Esophagus muscularis mucosa (tissue), 4 donors: ENCODE measurements around the gene ZNF862. TPM values are rescaled to one million over a fixed set of nuclear protein-coding genes. Genes with fewer than 3 reads are reported as not detected.

Experiments
- DNase-seq: peaks from one replicate; pipeline ENCODE4 v3.0.0-alpha.2; 2017; ENCODE audit errors: extremely low spot score
- H3K27ac ChIP-seq, 4 donors: fragments of 200-600 bp; sonication (generic); replicated peaks in 1 of 4; 1 replicate in 3 of 4; 2 replicates in 1 of 4; pipeline ENCODE4 v1.5.1; 2016 to 2019; ENCODE audit warnings: mild to moderate bottlenecking in 1 of 4
- H3K27me3 ChIP-seq, 4 donors: fragments of 200-600 bp; sonication (generic); one replicate each; pipeline versions ENCODE4 v1.5.1 to v1.6.0; 2016 to 2019
- H3K36me3 ChIP-seq, 4 donors: fragments of 200-600 bp; sonication (generic); one replicate each; pipeline ENCODE4 v1.5.1; 2016 to 2019
- H3K4me1 ChIP-seq, 4 donors: fragments of 200-600 bp; sonication (generic); one replicate each; pipeline ENCODE4 v1.5.1; 2016 to 2019
- H3K4me3 ChIP-seq, 4 donors: fragments of 200-600 bp; sonication (generic); 1 replicate in 2 of 4; 2 replicates in 2 of 4; pipeline ENCODE4 v1.5.1; 2016 to 2019; ENCODE audit warnings: mild to moderate bottlenecking in 4 of 4, moderate library complexity in 1 of 4
- H3K9me3 ChIP-seq, 4 donors: fragments of 200-600 bp; sonication (generic); 1 replicate in 3 of 4; 2 replicates in 1 of 4; pipeline ENCODE4 v1.5.1; 2016 to 2019
- CTCF ChIP-seq, 3 experiments: fragments of 200-600 bp in 2 of 3; fragments of 450-650 bp in 1 of 3; sonication (generic) in 2 of 3; IDR thresholded peaks; one replicate each; pipeline ENCODE4 v1.5.1; 2017 to 2019; ENCODE audit warnings: antibody characterized with exemption in 3 of 3, mild to moderate bottlenecking in 2 of 3, moderate library complexity in 1 of 3
- EP300 ChIP-seq: sonication (generic); formaldehyde crosslinking; IDR thresholded peaks from one replicate; pipeline ENCODE4 v1.6.1; 2017; ENCODE audit warnings: antibody characterized with exemption
- POLR2A ChIP-seq: fragments of 450-650 bp; IDR thresholded peaks from one replicate; pipeline ENCODE4 v1.6.1; 2017; ENCODE audit warnings: antibody characterized with exemption, moderate library complexity, mild to moderate bottlenecking, low read depth
- POLR2AphosphoS5 ChIP-seq, 2 donors: sonication (generic); formaldehyde crosslinking; IDR thresholded peaks; one replicate each; pipeline ENCODE4 v1.6.1; 2017; ENCODE audit warnings: antibody characterized with exemption in 2 of 2
- WGBS: methylation state at CpG from one replicate; pipeline ENCODE4 v1.1.5; 2018; 5-methylcytosine and 5-hydroxymethylcytosine counted together
- intact Hi-C: fragments of 100-400 bp; cut with DNase I; formaldehyde crosslinking; loops from one replicate; pipeline ENCODE4 v1.15.1; 2023
- total RNA-seq, 4 donors: library from RNA; depleted of rRNA; stranded (reverse); fragments of >200 nt; gene quantifications; one replicate each; pipeline versions ENCODE4 v1.1.0 to v1.2.1, GENCODE V29; 2016

Gene ZNF862
- total RNA-seq, 4 donors from 2014 or later = 9.1 to 17.1 (median 13.3) TPM

GRCh38 chr7:149803551-149804074, 34.6 kb upstream of the ZNF862 start:
- no peaks in the 10 kb centered on the region for H3K4me1 ChIP-seq
- H3K4me3 ChIP-seq = no peak overlapping the region
- DNase-seq = no peak
- intact Hi-C loops = loop anchor here (10.0 kb wide), 1 partner anchor 241 kb away; no protein-coding TSS in a partner anchor
- H3K9me3 ChIP-seq = no peaks in the 10 kb centered on the region
- WGBS = 74% methylated on average over 10 of the region's 17 CpGs
- TF ChIP-seq CTCF (IDR thresholded peaks at IDR 0.05) (no peak), POLR2A (no peak)
- no peak overlapping the region for H3K27ac ChIP-seq
- H3K36me3 ChIP-seq = no peaks in the 10 kb centered on the region
- H3K27me3 ChIP-seq = peaks cover 0 to 18% (median 0%) of the 10 kb centered on the region in 4 donors

- intact Hi-C loops = loop anchor here (10.0 kb wide), 1 partner anchor 241 kb away; no protein-coding TSS in a partner anchor
These were observed 34.1 kb upstream of the ZNF862 start for GRCh38 chr7:149804106-149804505.

GRCh38 chr7:149806726-149807125, 31.4 kb upstream of the ZNF862 start:
- H3K4me3 ChIP-seq = no peak overlapping the region
- 78% methylated on average over 15 of the region's 16 CpGs for WGBS
- TF ChIP-seq POLR2AphosphoS5 (IDR thresholded peaks at IDR 0.05) (no peak), POLR2A (no peak), EP300 (no peak), CTCF (IDR thresholded peaks at IDR 0.05) (no peak)
- H3K36me3 ChIP-seq = no peaks in the 10 kb centered on the region
- H3K27me3 ChIP-seq = peaks cover 0 to 26% (median 0%) of the 10 kb centered on the region in 4 donors
- no peak overlapping the region for H3K27ac ChIP-seq
- no peak for DNase-seq
- intact Hi-C loops = loop anchor here (10.0 kb wide), 1 partner anchor 238 kb away; no protein-coding TSS in a partner anchor
- no peaks in the 10 kb centered on the region for H3K9me3 ChIP-seq
- no peaks in the 10 kb centered on the region for H3K4me1 ChIP-seq

More at GRCh38 chr7:149804106-149804505, 34.1 kb upstream of the ZNF862 start:
- Histone ChIP-seq H3K27me3 (peaks cover 0 to 23% (median 0%) of the 10 kb centered on the region in 4 donors), H3K4me1 (no peaks in the 10 kb centered on the region), H3K9me3 (no peaks in the 10 kb centered on the region), H3K36me3 (no peaks in the 10 kb centered on the region), H3K4me3 (no peak overlapping the region), H3K27ac (no peak overlapping the region)
- no peak for DNase-seq
- TF ChIP-seq POLR2A = no peak
- no peak for TF ChIP-seq POLR2AphosphoS5 (IDR thresholded peaks at IDR 0.05)
- WGBS = 73% methylated on average over 9 of the region's 9 CpGs

GRCh38 chr7:149808311-149808710, 29.9 kb upstream of the ZNF862 start:
- Histone ChIP-seq H3K4me1 (no peaks in the 10 kb centered on the region), H3K27me3 (peaks cover 0 to 26% (median 0%) of the 10 kb centered on the region in 4 donors), H3K27ac (no peak overlapping the region), H3K9me3 (no peaks in the 10 kb centered on the region), H3K36me3 (no peaks in the 10 kb centered on the region), H3K4me3 (no peak overlapping the region)
- intact Hi-C loops = loop anchor here (10.0 kb wide), 1 partner anchor 236 kb away; no protein-coding TSS in a partner anchor
- no peak for TF ChIP-seq POLR2A
- no peak for TF ChIP-seq POLR2AphosphoS5 (IDR thresholded peaks at IDR 0.05)
- TF ChIP-seq EP300 = no peak
- TF ChIP-seq CTCF (IDR thresholded peaks at IDR 0.05) = no peak
- WGBS = 86% methylated on average over 10 of the region's 10 CpGs
- DNase-seq = no peak

GRCh38 chr7:149809215-149809614, 29.0 kb upstream of the ZNF862 start:
- no peak for DNase-seq
- 100% methylated on average over 1 of the region's 2 CpGs for WGBS
- TF ChIP-seq POLR2AphosphoS5 (IDR thresholded peaks at IDR 0.05) (no peak), CTCF (IDR thresholded peaks at IDR 0.05) (no peak)
- no peaks in the 10 kb centered on the region for H3K36me3 ChIP-seq
- intact Hi-C loops = loop anchor here (10.0 kb wide), 1 partner anchor 236 kb away; no protein-coding TSS in a partner anchor
- H3K4me1 ChIP-seq = no peaks in the 10 kb centered on the region
- H3K4me3 ChIP-seq = no peak overlapping the region
- H3K9me3 ChIP-seq = no peaks in the 10 kb centered on the region
- H3K27me3 ChIP-seq = peaks cover 0 to 26% (median 0%) of the 10 kb centered on the region in 4 donors
- no peak overlapping the region for H3K27ac ChIP-seq
